Putamen (tissue), 1 donor: ENCODE measurements around the gene PAWR.
"Not testable (repeated sequence)": the region's sequence is repeated elsewhere in the genome, so short reads cannot be mapped to it uniquely, and the experiment has no call there.

Experiments used
- DNase-seq: peaks from one replicate; pipeline ENCODE4 v3.0.0-alpha.2; 2016; ENCODE audit warnings: low spot score

Gene PAWR

DNA sequence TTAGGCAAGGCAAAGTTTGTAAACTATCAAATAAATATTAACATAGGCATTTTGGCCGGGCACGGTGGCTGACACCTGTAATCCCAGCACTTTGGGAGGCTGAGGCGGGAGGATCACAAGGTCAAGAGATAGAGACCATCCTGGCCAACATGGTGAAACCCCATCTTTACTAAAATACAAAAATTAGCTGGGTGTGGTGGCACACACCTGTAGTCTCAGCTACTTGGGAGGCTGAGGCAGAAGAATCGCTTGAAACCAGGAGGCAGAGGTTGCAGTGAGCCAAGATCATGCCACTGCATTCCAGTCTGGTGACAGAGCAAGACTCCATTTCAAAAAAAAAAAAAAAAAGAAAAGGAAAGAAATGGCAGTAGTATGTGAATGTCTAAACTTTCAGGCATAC is 43.9 kb downstream of the PAWR start:
- not testable (repeated sequence) for DNase-seq

DNA sequence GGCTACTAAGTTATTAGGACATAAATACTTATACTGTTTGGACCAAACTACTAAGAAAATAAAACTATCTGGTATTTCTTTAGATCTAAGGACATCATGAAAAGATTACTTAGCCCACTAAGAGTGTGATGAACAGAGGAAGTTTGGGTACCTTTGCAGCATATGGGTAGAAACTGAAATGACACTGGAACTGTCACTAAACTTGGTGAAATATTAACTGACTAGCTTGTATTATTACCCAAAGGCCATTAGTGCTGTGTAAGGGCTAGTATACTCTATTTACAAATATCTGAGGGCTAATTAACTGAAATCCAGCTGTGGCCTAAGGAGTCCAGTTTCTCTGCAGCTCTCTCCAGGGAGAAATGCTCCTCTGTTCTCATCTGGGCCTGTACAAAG is 45.5 kb downstream of the PAWR start:
- no peak for DNase-seq

GRCh38 chr12:79644274-79645234 is 46.2 kb downstream of the PAWR start:
- DNase-seq, result no peak

- DNase-seq, result no peak
These were observed 46.9 kb downstream of the PAWR start for GRCh38 chr12:79643821-79644220.

DNA sequence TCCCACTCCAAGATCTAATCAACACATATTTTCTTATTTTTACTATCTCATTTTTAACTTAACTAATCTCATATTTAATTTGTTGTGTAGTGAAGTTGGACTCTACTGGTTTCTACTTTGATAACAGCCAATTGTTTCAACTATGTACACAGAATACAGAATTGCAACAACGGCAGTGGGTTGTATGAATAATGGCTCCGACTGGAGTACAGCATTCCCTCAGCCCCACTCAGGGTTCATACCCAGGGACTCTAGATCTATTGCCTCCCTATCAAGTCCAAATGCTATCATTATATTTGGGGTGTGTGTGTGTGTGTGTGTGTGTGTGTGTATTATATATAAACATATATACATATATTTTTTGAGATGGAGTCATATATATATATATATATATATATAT is 52.3 kb downstream of the PAWR start:
- DNase-seq, result no peak

- DNase-seq, result no peak
These were observed 53.7 kb downstream of the PAWR start for GRCh38 chr12:79637093-79637492.

GRCh38 chr12:79635676-79636075 is 55.1 kb downstream of the PAWR start:
- no peak for DNase-seq

DNA sequence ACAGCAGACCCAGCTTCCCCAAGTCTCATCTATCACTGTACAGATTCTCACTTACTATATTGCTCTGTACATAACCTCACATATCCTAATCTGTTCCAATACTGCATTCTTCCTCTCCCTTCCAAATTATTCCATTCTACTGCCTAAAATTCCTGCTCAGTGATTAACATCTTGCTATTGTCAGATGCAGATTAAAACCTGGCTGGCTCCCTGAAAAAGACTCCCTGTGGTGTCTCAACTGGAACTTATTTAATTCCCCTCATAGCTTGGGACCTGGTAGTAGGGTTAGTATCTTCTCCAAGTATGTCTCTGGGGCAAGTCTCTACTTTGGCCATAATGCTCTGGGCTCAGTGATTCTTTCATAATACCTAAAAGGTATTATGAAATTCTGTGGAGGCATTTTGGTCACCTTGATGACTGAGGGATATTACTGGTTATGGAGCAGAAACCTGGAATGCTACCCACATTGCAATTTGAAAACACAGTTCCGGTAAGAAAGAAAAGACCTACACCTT is 55.8 kb downstream of the PAWR start:
- DNase-seq, result no peak

- no peak for DNase-seq
These were observed 61.2 kb downstream of the PAWR start for GRCh38 chr12:79629561-79629960.

GRCh38 chr12:79626735-79627134 is 64.0 kb downstream of the PAWR start:
- not testable (repeated sequence) for DNase-seq

GRCh38 chr12:79624378-79624777 is 66.4 kb downstream of the PAWR start:
- no peak for DNase-seq

GRCh38 chr12:79619872-79620562 is 70.7 kb downstream of the PAWR start:
- no peak for DNase-seq

DNA sequence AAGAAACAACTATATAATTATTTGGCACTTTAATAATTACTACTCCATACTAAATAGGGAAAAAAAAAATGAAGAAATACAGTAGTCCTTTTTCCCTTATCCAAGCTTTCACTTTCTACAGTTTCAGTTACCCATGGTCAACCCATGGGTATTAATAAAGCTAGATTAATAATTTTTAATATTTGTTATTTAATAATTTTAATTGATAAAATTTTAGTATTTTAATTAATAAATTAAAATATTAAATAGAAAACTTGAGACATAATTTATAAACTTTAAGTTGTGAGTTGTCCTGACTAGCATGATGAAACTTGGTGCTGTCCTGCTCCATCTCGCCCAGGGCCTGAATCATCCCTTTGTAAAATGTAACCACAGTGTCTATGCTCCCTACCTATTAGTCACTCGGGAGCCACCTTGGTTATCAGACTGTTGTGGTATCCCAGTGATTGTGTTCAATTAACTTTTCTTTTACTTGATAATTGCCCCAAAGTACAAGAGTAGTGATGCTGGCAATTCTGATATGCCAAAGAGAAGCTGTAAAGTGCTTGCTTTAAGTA is 71.8 kb downstream of the PAWR start:
- no peak for DNase-seq

DNA sequence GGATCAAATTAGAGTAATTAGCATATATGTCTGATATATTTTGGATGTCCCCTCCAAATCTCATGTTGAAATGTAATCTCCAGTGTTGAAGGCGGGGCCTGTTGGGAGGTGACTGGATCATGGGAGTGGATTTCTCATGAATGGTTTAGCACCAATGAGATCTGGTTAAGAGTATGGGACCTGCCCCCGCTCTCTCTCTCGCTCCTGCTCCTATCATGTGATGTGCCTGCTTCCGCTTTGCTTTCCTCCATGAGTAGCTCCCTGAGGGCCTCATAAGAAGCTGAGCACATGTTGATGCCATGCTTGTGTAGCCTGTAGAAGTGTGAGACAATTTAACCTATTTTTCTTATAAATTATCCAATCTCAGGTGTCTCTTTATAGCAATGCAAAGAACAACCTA is 73.1 kb downstream of the PAWR start:
- DNase-seq, result no peak

DNA sequence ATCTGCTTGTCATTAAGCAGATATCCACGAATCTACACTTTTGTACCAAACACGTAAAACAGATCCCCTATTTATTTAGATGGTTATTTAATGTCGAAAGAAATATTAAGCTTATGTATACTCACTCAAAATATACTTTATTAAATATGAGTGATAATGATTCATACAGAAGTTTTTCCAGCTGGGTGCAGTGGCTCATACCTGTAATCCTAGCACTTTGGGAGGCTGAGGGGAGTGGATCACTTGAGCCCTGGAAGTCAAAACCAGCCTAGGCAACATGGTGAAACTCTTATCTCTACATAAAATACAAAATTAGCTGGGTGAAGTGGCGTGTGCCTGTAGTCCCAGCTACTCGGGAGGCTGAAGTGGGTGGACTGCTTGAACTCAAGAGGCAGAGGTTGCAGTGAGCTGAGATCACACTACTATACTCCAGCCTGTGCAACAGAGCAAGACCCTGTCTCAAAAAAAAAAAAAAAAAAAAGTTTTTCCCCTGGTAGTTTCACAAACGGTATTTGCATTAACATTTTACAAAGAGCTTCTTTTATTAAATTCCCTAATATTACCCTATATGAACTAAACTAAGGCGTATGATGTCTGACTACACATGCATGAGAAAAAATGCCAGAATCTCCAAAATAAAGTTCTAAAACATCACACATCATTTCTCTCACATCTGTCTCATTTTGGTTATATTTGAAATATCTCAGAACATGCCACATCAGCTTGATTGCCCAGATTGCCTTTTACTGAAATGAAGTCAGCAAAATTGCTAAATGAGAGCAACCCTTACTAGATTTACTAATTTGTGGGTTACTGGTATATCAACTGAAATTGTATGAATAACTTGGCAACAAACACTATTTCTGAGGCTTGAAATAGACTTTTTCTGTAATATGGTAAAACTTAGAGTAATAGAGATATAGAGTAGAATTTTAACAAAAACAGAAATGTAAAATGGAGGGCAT is 74.9 kb downstream of the PAWR start:
- DNase-seq, result no peak

- DNase-seq, result no peak
These were observed 76.0 kb downstream of the PAWR start for GRCh38 chr12:79614730-79615129.

DNA sequence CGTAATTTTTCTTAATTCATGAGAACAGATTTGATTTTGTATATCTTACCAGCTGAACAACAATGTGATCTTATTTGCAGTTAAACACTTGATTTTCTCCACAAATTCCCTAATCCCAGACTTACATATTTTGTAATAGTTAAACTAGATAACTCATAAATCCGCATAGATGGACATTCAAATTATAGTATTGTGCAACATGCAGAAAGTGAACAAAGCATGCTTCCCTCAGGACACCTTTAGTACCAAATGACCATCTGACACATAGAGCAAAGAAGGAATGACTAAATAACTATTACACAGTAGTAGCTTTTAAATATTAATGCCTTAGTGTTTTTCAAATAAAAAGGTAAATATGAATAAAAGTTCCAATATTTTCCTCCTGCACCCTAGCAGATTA is 88.9 kb downstream of the PAWR start:
- DNase-seq, result no peak

- DNase-seq, result no peak
These were observed 92.9 kb downstream of the PAWR start for GRCh38 chr12:79597910-79598309.

- DNase-seq, result no peak
These were observed 93.9 kb downstream of the PAWR start for GRCh38 chr12:79596719-79597350.

GRCh38 chr12:79595273-79595672 is 95.5 kb downstream of the PAWR start:
- no peak for DNase-seq

DNA sequence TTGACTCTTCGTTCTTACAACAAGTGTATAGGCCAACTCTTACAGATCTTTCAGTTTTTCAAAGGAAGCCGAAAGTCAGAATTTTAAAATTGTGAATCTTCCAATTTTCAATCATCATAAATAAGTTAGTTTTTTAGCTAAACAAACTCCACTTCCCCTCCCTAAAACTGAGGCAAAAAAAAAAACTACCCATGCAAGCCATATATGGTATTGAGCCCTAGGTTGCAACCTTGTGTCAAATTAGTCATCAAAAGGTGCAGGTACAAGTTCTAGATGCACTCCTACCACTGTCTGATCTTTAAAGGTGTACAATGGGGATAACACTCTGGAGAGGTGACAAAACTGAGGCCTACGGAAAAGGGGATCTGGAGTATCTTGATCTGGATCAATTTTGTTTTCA is 97.9 kb downstream of the PAWR start:
- DNase-seq, result no peak
